ENCODE results near the gene FAAH2. TPM values are rescaled to one million over a fixed set of nuclear protein-coding genes. Genes with fewer than 3 reads are reported as not detected.

The FAAH2 gene
- total and polyA plus RNA-seq, 2 donors (not counting 3 experiments of a cell fraction or from before 2014, with no cell fraction given), result 0.06 to 0.15 TPM

GRCh38 chrX:57417827-57418226 is 131.3 kb downstream of the FAAH2 start:
- no peak overlapping the region for H3K4me2 ChIP-seq (ENCODE audit: insufficient read depth, low read length)
- dilution Hi-C loops (cut with MboI; ENCODE audit: extremely low pct_ligation_motif_present, low sequenced_read_pairs) (no loop called here), intact Hi-C loops (cut with micrococcal nuclease) (no loop called here)
- TF ChIP-seq POLR2A (IDR thresholded peaks at IDR 0.05; ENCODE audit: low read depth, low read length), result no peak
- TF ChIP-seq MYC (IDR thresholded peaks at IDR 0.05; ENCODE audit: low read depth, low read length), result no peak
- TF ChIP-seq GATA2 (IDR thresholded peaks at IDR 0.05; ENCODE audit: insufficient read depth, insufficient read length, low read depth, low read length), result no peak
- TF ChIP-seq JUN (IDR thresholded peaks at IDR 0.05; ENCODE audit: borderline replicate concordance, insufficient read depth, insufficient read length, low read depth), result no peak
- no peak for TF ChIP-seq EZH2 (IDR thresholded peaks at IDR 0.05; ENCODE audit: borderline replicate concordance, low read depth, low read length, severe bottlenecking)
- TF ChIP-seq POLR2AphosphoS5 (IDR thresholded peaks at IDR 0.05; ENCODE audit: insufficient read depth, low read depth, low read length), result no peak
- no peak for TF ChIP-seq CTCF (IDR thresholded peaks at IDR 0.05; ENCODE audit: extremely low read depth in 1 of 2, insufficient read depth in 1 of 2, low read depth in 1 of 2, low read length in 2 of 2)
- TF ChIP-seq FOS (IDR thresholded peaks at IDR 0.05; ENCODE audit: borderline replicate concordance, insufficient read depth, low read length), result no peak
- no peak for TF ChIP-seq MAX (IDR thresholded peaks at IDR 0.05; ENCODE audit: insufficient read depth, insufficient read length)
- H3K36me3 ChIP-seq (ENCODE audit: control insufficient read depth in 2 of 2, extremely low read depth in 1 of 2, insufficient read depth in 2 of 2, low read length in 2 of 2), result no peaks in the 10 kb centered on the region
- BruUV-seq (replicated peaks), result no TSS peak
- no peaks in the 10 kb centered on the region for H4K20me1 ChIP-seq (replicated peaks; ENCODE audit: control insufficient read depth, extremely low read depth, insufficient read depth, low read length)
- no peaks in the 10 kb centered on the region for H3K4me1 ChIP-seq (ENCODE audit: control insufficient read depth, extremely low read depth, insufficient read depth, low read length)
- DNase-seq (ENCODE audit: low read depth, low spot score) (peak; percentile 15), FAIRE-seq (no peak)
- POLR2A ChIA-PET, result no interaction called here
- H3K9me3 ChIP-seq (replicated peaks; ENCODE audit: control insufficient read depth, insufficient read depth, low read length), result no peaks in the 10 kb centered on the region
- H3K9me1 ChIP-seq (replicated peaks; ENCODE audit: control insufficient read depth, extremely low read depth, insufficient read depth, low read length), result no peaks in the 10 kb centered on the region
- H3K9ac ChIP-seq (replicated peaks; ENCODE audit: extremely low read depth, insufficient read depth, low read length), result no peak overlapping the region
- no peak overlapping the region for H2AFZ ChIP-seq (ENCODE audit: low read depth, low read length)
- H3K79me2 ChIP-seq (ENCODE audit: control insufficient read depth, insufficient read depth, low read length), result no peaks in the 10 kb centered on the region
- CTCF ChIA-PET, result no interaction called here
- H3K4me3 ChIP-seq (replicated peaks in 1 of 3; ENCODE audit: insufficient read depth in 1 of 3, low read depth in 1 of 3, low read length in 3 of 3), result no peak overlapping the region
- no peak overlapping the region for H3K27ac ChIP-seq (ENCODE audit: insufficient read depth, low read depth, low read length)
- H3K27me3 ChIP-seq (ENCODE audit: control insufficient read depth in 2 of 2, insufficient read depth in 2 of 2, low read length in 2 of 2), result no peaks in the 10 kb centered on the region

Measured in endothelial cell of umbilical vein (primary cell).